Loucy (cell line): Measurements from ENCODE around the gene HIKESHI.

ENCODE experiments used
- CTCF ChIP-seq: fragments of 200-600 bp; sonication (generic); conservative IDR thresholded peaks from 2 replicates; pipeline ENCODE4 v1.5.1; 2014; ENCODE audit warnings: mild to moderate bottlenecking, antibody characterized with exemption, low read length
- EZH2phosphoT487 ChIP-seq: fragments of 200-600 bp; IDR thresholded peaks from 2 replicates; pipeline ENCODE4 v1.6.1; 2018; ENCODE audit warnings: antibody characterized with exemption, mild to moderate bottlenecking, moderate library complexity, borderline replicate concordance

GRCh38 chr11:86372586-86372985 is 70.5 kb downstream of the HIKESHI start:
- no peak for TF ChIP-seq CTCF
- no peak for TF ChIP-seq EZH2phosphoT487
